WTC11 (cell line): ENCODE data around the gene TNRC6C. TPM values are rescaled to one million over a fixed set of nuclear protein-coding genes. Genes with fewer than 3 reads are reported as not detected.

Experiments used
- ATAC-seq: fragments of 200-7000 bp; cut with Tn5 transposase; 2 replicates; pipeline ENCODE4 v1.10.0; 2021; ENCODE audit warnings: mild to moderate bottlenecking, moderate library complexity
- CTCF ChIA-PET: fragments of 300-600 bp; sonication (Branson Sonifier 250); formaldehyde crosslinking; loops from one replicate; lab custom pipeline; 2021; ENCODE audit warnings: antibody characterized with exemption; lab: Charles Lee
- POLR2A ChIA-PET: fragments of 350-600 bp; sonication (Branson Sonifier 250); formaldehyde crosslinking; loops from one replicate; lab custom pipeline; 2021; ENCODE audit warnings: antibody characterized with exemption; lab: Charles Lee
- DNase-seq: peaks from one replicate; pipeline ENCODE4 v3.0.0; 2021; ENCODE audit warnings: low spot score
- H3K27ac Mint-ChIP-seq: 2 replicates; pipeline ENCODE4 v1.8.0; 2021; ENCODE audit warnings: mixed read lengths
- H3K27me3 Mint-ChIP-seq: 2 replicates; pipeline ENCODE4 v1.8.0; 2021; ENCODE audit warnings: low read depth, mild to moderate bottlenecking, moderate library complexity, mixed read lengths
- H3K36me3 Mint-ChIP-seq: 2 replicates; pipeline ENCODE4 v1.8.0; 2021; ENCODE audit warnings: mixed read lengths
- H3K4me1 Mint-ChIP-seq: 2 replicates; pipeline ENCODE4 v1.8.0; 2022; ENCODE audit warnings: mixed read lengths
- H3K4me3 Mint-ChIP-seq: 2 replicates; pipeline ENCODE4 v1.8.0; 2021; ENCODE audit warnings: mild to moderate bottlenecking, moderate library complexity, mixed read lengths
- H3K9me3 Mint-ChIP-seq: 2 replicates; pipeline ENCODE4 v1.8.0; 2021; ENCODE audit warnings: mixed read lengths
- CREM ChIP-seq: sonication (generic); formaldehyde crosslinking; IDR thresholded peaks from 2 replicates; pipeline ENCODE4 v1.8.1; 2022; ENCODE audit warnings: mild to moderate bottlenecking, missing genetic modification reagents, moderate library complexity
- ELF4 ChIP-seq: sonication (generic); formaldehyde crosslinking; IDR thresholded peaks from 2 replicates; pipeline ENCODE4 v1.8.1; 2022; ENCODE audit warnings: low read depth, mild to moderate bottlenecking, moderate library complexity, missing genetic modification reagents
- ERG ChIP-seq: fragments of 250-450 bp; sonication (Bioruptor Pico); IDR thresholded peaks from 2 replicates; pipeline ENCODE4 v1.8.0; 2021; ENCODE audit warnings: mild to moderate bottlenecking
- ETV6 ChIP-seq: sonication (generic); formaldehyde crosslinking; IDR thresholded peaks from 2 replicates; pipeline ENCODE4 v1.8.1; 2022; ENCODE audit warnings: mild to moderate bottlenecking, missing genetic modification reagents
- FOXP4 ChIP-seq: sonication (generic); formaldehyde crosslinking; IDR thresholded peaks from 2 replicates; pipeline ENCODE4 v1.8.0; 2022; ENCODE audit warnings: mild to moderate bottlenecking, missing genetic modification reagents
- GABPB1 ChIP-seq: sonication (generic); formaldehyde crosslinking; IDR thresholded peaks from 2 replicates; pipeline ENCODE4 v1.8.1; 2023; ENCODE audit warnings: mild to moderate bottlenecking, missing genetic modification reagents
- KAT7 ChIP-seq: sonication (generic); formaldehyde crosslinking; IDR thresholded peaks from 2 replicates; pipeline ENCODE4 v1.8.1; 2023; ENCODE audit warnings: missing genetic modification reagents, mild to moderate bottlenecking, borderline replicate concordance
- MYBL2 ChIP-seq: sonication (generic); formaldehyde crosslinking; IDR thresholded peaks from 2 replicates; pipeline ENCODE4 v1.8.1; 2023; ENCODE audit warnings: mild to moderate bottlenecking, moderate library complexity, missing genetic modification reagents
- NFE2L1 ChIP-seq: sonication (generic); formaldehyde crosslinking; IDR thresholded peaks from 2 replicates; pipeline ENCODE4 v1.8.1; 2023; ENCODE audit warnings: missing genetic modification reagents
- NFYB ChIP-seq: sonication (generic); formaldehyde crosslinking; conservative IDR thresholded peaks from 2 replicates; pipeline ENCODE4 v1.8.0; 2022; ENCODE audit warnings: low read depth, missing genetic modification reagents
- NR3C1 ChIP-seq: sonication (generic); formaldehyde crosslinking; conservative IDR thresholded peaks from 2 replicates; pipeline ENCODE4 v1.8.1; 2023; ENCODE audit warnings: low read depth, mild to moderate bottlenecking, missing genetic modification reagents
- OVOL2 ChIP-seq: fragments of 250-450 bp; sonication (Bioruptor Pico); IDR thresholded peaks from 2 replicates; pipeline ENCODE4 v1.9.0; 2021; ENCODE audit warnings: mild to moderate bottlenecking, borderline replicate concordance
- PRDM15 ChIP-seq: sonication (generic); formaldehyde crosslinking; IDR thresholded peaks from 2 replicates; pipeline ENCODE4 v1.8.0; 2022; ENCODE audit warnings: missing genetic modification reagents
- SOX15 ChIP-seq: fragments of 250-450 bp; sonication (Bioruptor Pico); IDR thresholded peaks from 2 replicates; pipeline ENCODE4 v1.9.0; 2021; ENCODE audit warnings: mild to moderate bottlenecking
- ZBTB21 ChIP-seq: sonication (generic); formaldehyde crosslinking; IDR thresholded peaks from 2 replicates; pipeline ENCODE4 v1.8.1; 2023; ENCODE audit warnings: mild to moderate bottlenecking, missing genetic modification reagents, borderline replicate concordance
- ZNF138 ChIP-seq: sonication (generic); formaldehyde crosslinking; conservative IDR thresholded peaks from 2 replicates; pipeline ENCODE4 v1.8.1; 2022; ENCODE audit warnings: mild to moderate bottlenecking, moderate library complexity, missing genetic modification reagents
- ZNF219 ChIP-seq: sonication (generic); formaldehyde crosslinking; IDR thresholded peaks from 2 replicates; pipeline ENCODE4 v1.8.0; 2023; ENCODE audit warnings: missing genetic modification reagents, mild to moderate bottlenecking, borderline replicate concordance
- ZNF232 ChIP-seq: sonication (generic); formaldehyde crosslinking; IDR thresholded peaks from 2 replicates; pipeline ENCODE4 v1.8.0; 2022; ENCODE audit warnings: mild to moderate bottlenecking, missing genetic modification reagents
- ZNF281 ChIP-seq: sonication (generic); formaldehyde crosslinking; IDR thresholded peaks from 2 replicates; pipeline ENCODE4 v1.8.0; 2023; ENCODE audit warnings: mild to moderate bottlenecking, missing genetic modification reagents
- total RNA-seq: library from RNA; stranded (reverse); gene quantifications from 3 replicates; pipeline ENCODE4 v1.2.3, GENCODE V29; 2021

TNRC6C gene
- total RNA-seq, 1 experiment from 2014 or later, result 52.3 TPM

- Mint-ChIP-seq H3K4me1 (no peaks in the 10 kb centered on the region), H3K36me3 (peaks cover 18% of the 10 kb centered on the region), H3K27me3 (no peaks in the 10 kb centered on the region), H3K27ac (no peak overlapping the region), H3K4me3 (no peak overlapping the region), H3K9me3 (no peaks in the 10 kb centered on the region)
- POLR2A ChIA-PET, result interaction anchor here (0.5 kb wide), 1 partner anchor 58 kb away, joined by 3 read pairs; no protein-coding TSS in a partner anchor
- DNase-seq, result no peak
- TF ChIP-seq FOXP4 (CRISPR knock-in tag) (no peak), NR3C1 (CRISPR knock-in tag) (no peak), CREM (CRISPR knock-in tag) (no peak)
- ATAC-seq, result no peak
- CTCF ChIA-PET, result interaction anchor here (1.0 to 1.5 kb wide), 4 partner anchors 8 to 58 kb away, joined by 3 to 6 read pairs (median 3); partner anchors contain the start of gene TMC6
Observed at GRCh38 chr17:78118801-78119241, 160.3 kb downstream of the TNRC6C start.

GRCh38 chr17:78120537-78120936 lies 162.0 kb downstream of the TNRC6C start:
- POLR2A ChIA-PET, result no interaction called here
- DNase-seq (no peak), ATAC-seq (no peak)
- Mint-ChIP-seq H3K27ac (no peak overlapping the region), H3K9me3 (no peaks in the 10 kb centered on the region), H3K4me3 (no peak overlapping the region), H3K36me3 (peaks cover 19% of the 10 kb centered on the region), H3K27me3 (no peaks in the 10 kb centered on the region), H3K4me1 (no peaks in the 10 kb centered on the region)
- CTCF ChIA-PET, result interaction anchor here (0.7 kb wide), 1 partner anchor 241 kb away, joined by 3 read pairs; no protein-coding TSS in a partner anchor
- TF ChIP-seq NFE2L1 (CRISPR knock-in tag), result no peak
- TF ChIP-seq ZNF138, result no peak

GRCh38 chr17:78120971-78121800 lies 162.7 kb downstream of the TNRC6C start:
- Mint-ChIP-seq H3K4me1 (no peaks in the 10 kb centered on the region), H3K36me3 (peaks cover 19% of the 10 kb centered on the region), H3K4me3 (no peak overlapping the region), H3K27ac (no peak overlapping the region), H3K9me3 (no peaks in the 10 kb centered on the region), H3K27me3 (no peaks in the 10 kb centered on the region)
- DNase-seq (no peak), ATAC-seq (no peak)
- ChIA-PET POLR2A (no interaction called here), CTCF (no interaction called here)
- TF ChIP-seq NFYB (CRISPR knock-in tag) (no peak), MYBL2 (CRISPR knock-in tag) (no peak), ETV6 (CRISPR knock-in tag) (no peak), ZNF281 (CRISPR knock-in tag) (no peak), ELF4 (CRISPR knock-in tag) (no peak), ZNF232 (CRISPR knock-in tag) (no peak), ERG (no peak), FOXP4 (CRISPR knock-in tag) (no peak), ZBTB21 (no peak), ZNF219 (no peak), PRDM15 (CRISPR knock-in tag) (no peak), GABPB1 (CRISPR knock-in tag) (no peak), OVOL2 (CRISPR knock-in tag) (no peak), KAT7 (no peak), SOX15 (no peak)
